HTR-8/SVneo (cell line): ENCODE results near the gene PRR20G.

Source experiments
- DNase-seq: peaks from one replicate; pipeline ENCODE4 v3.0.0; 2011; ENCODE audit warnings: low spot score, mixed read lengths; ENCODE audit not compliant: insufficient read length
- FAIRE-seq: peaks from 2 replicates; lab custom pipeline; 2011; peaks lifted over from hg19 to GRCh38; lab: Jason Lieb, UNC

The PRR20G gene

GRCh38 chr3:127264794-127265514 lies 22.9 kb downstream of the PRR20G start:
- no peak for FAIRE-seq
- DNase-seq = no peak

GRCh38 chr3:127264292-127264691 lies 23.6 kb downstream of the PRR20G start:
- no peak for FAIRE-seq
- no peak for DNase-seq

GRCh38 chr3:127263586-127264231 lies 24.1 kb downstream of the PRR20G start:
- no peak for FAIRE-seq
- no peak for DNase-seq

GRCh38 chr3:127263037-127263436 lies 24.8 kb downstream of the PRR20G start:
- FAIRE-seq (no peak), DNase-seq (no peak)

GRCh38 chr3:127262533-127262932 lies 25.3 kb downstream of the PRR20G start:
- FAIRE-seq = no peak
- no peak for DNase-seq

GRCh38 chr3:127261925-127262324 lies 25.9 kb downstream of the PRR20G start:
- DNase-seq (no peak), FAIRE-seq (no peak)

GRCh38 chr3:127260826-127261555 lies 26.9 kb downstream of the PRR20G start:
- no peak for DNase-seq
- no peak for FAIRE-seq

- DNase-seq (no peak), FAIRE-seq (no peak)
Measured at GRCh38 chr3:127260416-127260815, 27.4 kb downstream of the PRR20G start.

- FAIRE-seq (no peak), DNase-seq (no peak)
Measured at GRCh38 chr3:127259882-127260281, 28.0 kb downstream of the PRR20G start.

GRCh38 chr3:127258733-127259132 lies 29.1 kb downstream of the PRR20G start:
- FAIRE-seq (no peak), DNase-seq (no peak)

GRCh38 chr3:127257351-127257750 lies 30.5 kb downstream of the PRR20G start:
- no peak for DNase-seq
- no peak for FAIRE-seq

- FAIRE-seq (no peak), DNase-seq (no peak)
Measured at GRCh38 chr3:127256733-127257271, 31.0 kb downstream of the PRR20G start.

- FAIRE-seq = no peak
Measured at GRCh38 chr3:127256138-127256537, 31.7 kb downstream of the PRR20G start.

GRCh38 chr3:127255516-127255915 lies 32.3 kb downstream of the PRR20G start:
- DNase-seq (no peak), FAIRE-seq (no peak)

More at GRCh38 chr3:127256138-127256537, 31.7 kb downstream of the PRR20G start:
- DNase-seq = no peak

GRCh38 chr3:127254730-127255129 lies 33.1 kb downstream of the PRR20G start:
- DNase-seq (peak; percentile 25), FAIRE-seq (no peak)

- no peak for FAIRE-seq
- DNase-seq = no peak
Measured at GRCh38 chr3:127254033-127254644, 33.7 kb downstream of the PRR20G start.

GRCh38 chr3:127253491-127253890 lies 34.4 kb downstream of the PRR20G start:
- no peak for FAIRE-seq
- DNase-seq = no peak

- DNase-seq = no peak
Measured at GRCh38 chr3:127252446-127252845, 35.4 kb downstream of the PRR20G start.

GRCh38 chr3:127250032-127250431 lies 37.8 kb downstream of the PRR20G start:
- DNase-seq (no peak), FAIRE-seq (no peak)

More at GRCh38 chr3:127252446-127252845, 35.4 kb downstream of the PRR20G start:
- FAIRE-seq = no peak

- DNase-seq = no peak
- no peak for FAIRE-seq
Measured at GRCh38 chr3:127247292-127247691, 40.6 kb downstream of the PRR20G start.
